SK-N-SH (cell line): ENCODE results near the gene APP. TPM values are rescaled to one million over a fixed set of nuclear protein-coding genes. Genes with fewer than 3 reads are reported as not detected.
A peak's percentile ranks its signal among the peaks of the same experiment; 100 is the strongest.

Source experiments
- CTCF ChIA-PET: fragments of 300-600, 350-600 bp; formaldehyde crosslinking; extraction: SDS; loops from one replicate; lab custom pipeline; 2021; lab: Yijun Ruan, JAX
- POLR2A ChIA-PET: fragments of 350-600 bp; sonication (Branson Sonifier 250); formaldehyde crosslinking; extraction: SDS; loops from one replicate; lab custom pipeline; 2020; ENCODE audit warnings: antibody characterized with exemption, inconsistent platforms; lab: Yijun Ruan, JAX
- DNase-seq: peaks from one replicate; pipeline ENCODE4 v3.0.0; 2012
- H2AFZ ChIP-seq: fragments of 200-600 bp; sonication (generic); 2 replicates; pipeline ENCODE4 v1.8.1; 2016; ENCODE audit warnings: antibody characterized with exemption, mild to moderate bottlenecking, low read depth
- H3F3A ChIP-seq: fragments of 200-600 bp; sonication (generic); replicated peaks from 2 replicates; pipeline ENCODE3; 2016; ENCODE audit warnings: antibody characterized with exemption, mild to moderate bottlenecking; ENCODE audit not compliant: insufficient read depth
- H3K27ac ChIP-seq, 2 experiments: fragments of 200-500 bp in 1 of 2; fragments of 200-600 bp in 1 of 2; sonication (Bioruptor generic) in 1 of 2; sonication (generic), shearing (Covaris generic) in 1 of 2; 2 replicates each; pipeline versions ENCODE4 v1.5.1 to v1.6.1; 2014 to 2016; ENCODE audit warnings: low read depth in 2 of 2, inconsistent platforms in 1 of 2, low read length in 1 of 2, mild to moderate bottlenecking in 1 of 2, mixed read lengths in 1 of 2
- H3K27me3 ChIP-seq: fragments of 200-600 bp; sonication (generic), shearing (Covaris generic); 2 replicates; pipeline ENCODE4 v1.6.1; 2016; ENCODE audit warnings: mixed run types; ENCODE audit not compliant: insufficient read depth
- H3K36me3 ChIP-seq, 2 experiments: fragments of 200-500 bp in 1 of 2; fragments of 200-600 bp in 1 of 2; sonication (Bioruptor generic) in 1 of 2; sonication (generic) in 1 of 2; replicated peaks in 1 of 2; 2 replicates each; pipeline versions ENCODE3 to v1.5.1; 2014 to 2016; ENCODE audit warnings: low read length in 1 of 2, mild to moderate bottlenecking in 1 of 2; ENCODE audit not compliant: insufficient read depth in 2 of 2, control insufficient read depth in 1 of 2
- H3K4me1 ChIP-seq, 2 experiments: fragments of 200-500 bp in 1 of 2; fragments of 200-600 bp in 1 of 2; sonication (Bioruptor generic) in 1 of 2; sonication (generic), shearing (Covaris generic) in 1 of 2; 2 replicates each; pipeline versions ENCODE4 v1.5.1 to v1.6.1; 2014 to 2016; ENCODE audit warnings: low read depth in 1 of 2, low read length in 1 of 2, mixed run types in 1 of 2; ENCODE audit not compliant: insufficient read depth in 2 of 2, control insufficient read depth in 1 of 2
- H3K4me2 ChIP-seq: fragments of 200-600 bp; sonication (generic), shearing (Covaris generic); 2 replicates; pipeline ENCODE4 v1.6.1; 2017; ENCODE audit warnings: mixed run types
- H3K4me3 ChIP-seq, 2 experiments: fragments of 200-500 bp in 1 of 2; fragments of 200-600 bp in 1 of 2; sonication (Bioruptor generic) in 1 of 2; sonication (generic), shearing (Covaris generic) in 1 of 2; 2 replicates each; pipeline versions ENCODE4 v1.5.1 to v1.8.1; 2014 to 2016; ENCODE audit warnings: low read depth in 2 of 2, inconsistent platforms in 1 of 2, low read length in 1 of 2, mild to moderate bottlenecking in 1 of 2, mixed read lengths in 1 of 2, moderate library complexity in 1 of 2
- H3K79me2 ChIP-seq: fragments of 200-600 bp; sonication (generic); 2 replicates; pipeline ENCODE4 v1.8.1; 2017; ENCODE audit warnings: mild to moderate bottlenecking; ENCODE audit not compliant: insufficient read depth
- H3K9ac ChIP-seq: fragments of 200-600 bp; sonication (generic); 2 replicates; pipeline ENCODE4 v1.6.1; 2017; ENCODE audit warnings: mixed run types
- H3K9me2 ChIP-seq: fragments of 200-600 bp; sonication (generic); 2 replicates; pipeline ENCODE4 v1.6.1; 2017; ENCODE audit warnings: mixed run types
- H3K9me3 ChIP-seq: fragments of 200-600 bp; sonication (generic); 2 replicates; pipeline ENCODE4 v1.6.1; 2017; ENCODE audit warnings: mixed run types, mild to moderate bottlenecking, moderate library complexity
- H4K20me1 ChIP-seq: fragments of 200-600 bp; sonication (generic); 2 replicates; pipeline ENCODE4 v1.6.1; 2017; ENCODE audit warnings: mild to moderate bottlenecking, mixed run types; ENCODE audit not compliant: insufficient read depth
- FOXJ3 ChIP-seq: sonication (generic); formaldehyde crosslinking; IDR thresholded peaks from 2 replicates; pipeline ENCODE4 v1.5.1; 2020; ENCODE audit warnings: mild to moderate bottlenecking, missing genetic modification reagents
- FOXM1 ChIP-seq: IDR thresholded peaks from 2 replicates; pipeline ENCODE4 v1.4.0; 2012; ENCODE audit warnings: low read depth, mild to moderate bottlenecking
- JUND ChIP-seq: IDR thresholded peaks from 2 replicates; pipeline ENCODE4 v1.4.0; 2012
- MAX ChIP-seq: IDR thresholded peaks from 2 replicates; pipeline ENCODE4 v1.4.0; 2012; ENCODE audit warnings: low read depth
- MXI1 ChIP-seq: IDR thresholded peaks from 2 replicates; pipeline ENCODE4 v1.6.1; 2012; ENCODE audit warnings: mild to moderate bottlenecking, low read depth, low read length, improper control_type of control experiment
- NFIC ChIP-seq: IDR thresholded peaks from 2 replicates; pipeline ENCODE4 v1.4.0; 2012; ENCODE audit warnings: borderline replicate concordance
- PBX3 ChIP-seq: IDR thresholded peaks from 2 replicates; pipeline ENCODE4; 2012
- POLR2AphosphoS5 ChIP-seq: IDR thresholded peaks from 2 replicates; pipeline ENCODE4 v1.6.1; 2012; ENCODE audit warnings: low read depth, low read length
- RCOR1 ChIP-seq: fragments of 150-350 bp; IDR thresholded peaks from 2 replicates; pipeline ENCODE4 v1.6.1; 2017; ENCODE audit warnings: antibody characterized with exemption, low read length
- RXRA ChIP-seq: IDR thresholded peaks from 2 replicates; pipeline ENCODE4 v1.4.0; 2012; ENCODE audit warnings: low read depth, mild to moderate bottlenecking, borderline replicate concordance
- TCF12 ChIP-seq: IDR thresholded peaks from 2 replicates; pipeline ENCODE4 v1.4.0; 2012
- TEAD4 ChIP-seq: IDR thresholded peaks from 2 replicates; pipeline ENCODE4 v1.4.0; 2012; ENCODE audit warnings: mild to moderate bottlenecking, borderline replicate concordance; ENCODE audit not compliant: insufficient read depth
- USF1 ChIP-seq: IDR thresholded peaks from 2 replicates; pipeline ENCODE4 v1.4.0; 2012; ENCODE audit warnings: low read depth, borderline replicate concordance
- USF2 ChIP-seq: fragments of 150-350 bp; IDR thresholded peaks from 2 replicates; pipeline ENCODE4 v1.6.1; 2017; ENCODE audit warnings: antibody characterized with exemption, low read length, low read depth, borderline replicate concordance
- YY1 ChIP-seq: IDR thresholded peaks from 2 replicates; pipeline ENCODE4 v1.4.0; 2012; ENCODE audit warnings: low read depth, mild to moderate bottlenecking
- ZBTB33 ChIP-seq: IDR thresholded peaks from 2 replicates; pipeline ENCODE4 v1.4.0; 2012; ENCODE audit warnings: low read depth, borderline replicate concordance
- WGBS: methylation state at CpG from one replicate; pipeline ENCODE4 v1.1.6; 2017; ENCODE audit warnings: low lambda C conversion rate; 5-methylcytosine and 5-hydroxymethylcytosine counted together
- polyA plus RNA-seq, 3 experiments: library from polyadenylated mRNA; depleted of rRNA; stranded (reverse); fragments of >200 nt; gene quantifications; 2 replicates each; pipeline ENCODE4 v1.2.3, GENCODE V29; 2012

APP gene
- polyA plus RNA-seq, 1 of the 3 experiments (the other 2 are of a cell fraction) = 780 TPM

DNA sequence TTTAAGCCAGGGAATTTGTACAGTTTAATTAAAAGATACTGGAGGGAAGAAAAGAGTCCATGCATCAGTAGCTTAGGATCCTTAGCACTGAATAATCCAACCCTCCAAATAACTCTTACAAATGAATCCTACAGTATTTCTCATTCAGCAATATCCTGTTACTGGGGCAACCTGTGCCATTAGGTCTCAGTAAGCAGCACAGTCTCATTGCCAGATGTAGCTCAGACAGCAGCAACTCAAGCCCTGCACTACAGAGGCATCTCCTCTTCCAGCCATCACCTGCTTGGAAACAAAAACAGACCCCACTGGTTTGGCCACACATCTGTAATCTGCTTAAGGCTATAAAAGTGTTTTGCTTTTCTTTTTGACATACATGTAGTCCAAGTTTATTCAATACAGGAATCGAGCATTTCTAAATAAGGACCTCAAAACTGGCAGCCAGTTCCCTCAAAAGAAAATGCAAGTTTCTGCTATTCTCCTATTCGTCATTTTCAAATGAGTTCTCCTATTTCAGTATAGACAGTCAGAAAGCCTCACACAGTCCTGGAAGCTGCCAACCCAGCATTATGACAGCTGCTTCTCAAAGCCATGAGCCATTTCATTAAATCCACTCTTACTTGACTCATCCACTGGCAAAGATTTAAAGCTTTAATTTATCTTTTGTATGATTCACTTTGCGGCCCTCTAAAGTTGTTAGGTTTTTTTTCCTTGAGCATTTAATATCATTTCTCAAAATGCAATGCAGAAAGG, 129.0 kb downstream of the APP start (continued):
- TF ChIP-seq MXI1 (0 out of 2 replicates have a peak, but pooled peaks have one; percentile 18), FOXM1 (no peak), PBX3 (peak; percentile 92), USF2 (no peak), YY1 (no peak), TEAD4 (no peak), TCF12 (peak; percentile 52), MAX (no peak), RXRA (no peak), USF1 (no peak), JUND (peak; percentile 58), ZBTB33 (no peak)

- H3K27me3 ChIP-seq = no peaks in the 10 kb centered on the region
- H3K27ac ChIP-seq = no peak overlapping the region
- CTCF ChIA-PET = no interaction called here
- DNase-seq = no peak
- H3K9me3 ChIP-seq = no peaks in the 10 kb centered on the region
- H2AFZ ChIP-seq = no peak overlapping the region
- no peak overlapping the region for H3K4me3 ChIP-seq
- TF ChIP-seq JUND (no peak), USF2 (no peak), TCF12 (no peak), RCOR1 (no peak), POLR2AphosphoS5 (no peak), NFIC (no peak), FOXJ3 (CRISPR knock-in tag) (no peak)
- peaks cover 12% of the 10 kb centered on the region for H3F3A ChIP-seq
- no peaks in the 10 kb centered on the region for H3K9me2 ChIP-seq
- H3K79me2 ChIP-seq = peaks cover 21% of the 10 kb centered on the region; the same call in 1 of the 2 replicates
- 100% methylated on average over 4 of the region's 4 CpGs for WGBS
- POLR2A ChIA-PET = no interaction called here
- H3K36me3 ChIP-seq = peaks cover 0 to 4% of the 10 kb centered on the region in 2 experiments
- peaks cover 4 to 5% of the 10 kb centered on the region in 2 experiments; a peak in 3 of 4 replicates for H3K4me1 ChIP-seq
- no peak overlapping the region for H3K4me2 ChIP-seq
- no peak overlapping the region for H3K9ac ChIP-seq
- no peaks in the 10 kb centered on the region for H4K20me1 ChIP-seq
Observed at GRCh38 chr21:26036916-26037315, 133.7 kb downstream of the APP start.
